HG03520 (cell line): Measurements from ENCODE around the gene PDZD4.

ENCODE experiments used
- ATAC-seq: cut with Tn5 transposase; IDR thresholded peaks from one replicate; pipeline ENCODE4 v1.9.1; 2021; ENCODE audit warnings: mild to moderate bottlenecking, moderate library complexity; ENCODE audit not compliant: unreplicated experiment

PDZD4 gene

DNA sequence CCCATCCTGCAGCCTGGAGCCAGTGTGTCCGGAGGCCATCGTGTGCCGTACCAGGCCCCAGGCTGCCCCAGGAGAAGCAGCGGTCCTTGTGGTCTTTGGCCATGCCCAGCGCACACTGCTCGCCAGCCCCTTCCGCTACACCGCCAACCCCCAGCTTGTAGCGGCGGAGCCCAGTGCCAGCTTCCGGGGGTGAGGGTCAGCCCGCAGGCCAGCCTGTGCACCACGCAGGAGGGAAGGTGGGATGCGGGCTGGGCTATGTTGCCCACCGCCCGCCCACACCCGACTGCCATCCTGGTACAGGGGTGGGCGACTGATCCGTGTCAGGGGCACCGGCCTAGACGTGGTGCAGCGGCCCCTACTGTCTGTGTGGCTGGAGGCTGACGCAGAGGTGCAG, 57.1 kb downstream of the PDZD4 start:
- no peak for ATAC-seq

DNA sequence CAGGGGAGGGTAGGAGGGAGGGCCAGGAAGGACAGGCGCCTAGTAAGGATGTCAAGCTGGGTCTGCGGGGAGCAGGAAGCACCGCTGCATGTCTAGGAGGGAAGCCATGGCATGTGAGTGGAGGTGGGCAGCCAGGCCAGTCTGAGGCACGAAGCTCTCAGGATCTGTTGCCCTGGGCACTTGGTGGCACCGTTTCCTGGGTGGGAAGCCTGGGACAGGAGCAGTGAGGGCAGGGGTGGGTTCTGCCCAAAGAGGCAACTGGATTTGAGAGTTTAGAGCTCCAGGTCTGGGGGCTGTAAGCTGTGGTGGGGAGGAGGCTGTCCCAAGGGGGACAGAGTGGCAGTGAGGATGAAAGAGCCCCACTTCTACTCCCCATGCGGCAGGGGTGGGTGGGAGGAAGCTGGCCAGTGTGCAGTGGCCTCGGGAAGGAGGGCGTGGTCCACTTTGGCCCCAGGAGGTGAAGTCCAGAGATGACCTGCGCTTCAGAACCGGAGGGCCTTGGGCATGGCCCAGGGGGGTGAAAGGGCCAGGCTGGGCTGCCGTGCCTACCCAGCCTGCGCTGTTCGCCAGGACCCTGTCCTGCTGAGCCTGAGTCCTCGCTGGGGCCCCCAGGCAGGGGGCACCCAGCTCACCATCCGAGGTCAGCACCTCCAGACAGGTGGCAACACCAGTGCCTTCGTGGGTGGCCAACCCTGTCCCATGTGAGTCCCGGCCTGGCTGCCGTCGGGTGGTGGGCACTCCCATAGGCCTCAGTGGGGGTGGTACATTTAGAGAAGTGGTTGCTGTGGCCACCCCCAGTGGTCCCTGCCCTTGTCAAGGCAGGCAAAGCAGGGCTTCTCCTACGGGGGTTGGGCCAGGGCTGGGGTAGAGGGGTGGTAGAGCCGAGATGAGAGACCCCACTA, 57.8 kb downstream of the PDZD4 start:
- ATAC-seq: no peak

DNA sequence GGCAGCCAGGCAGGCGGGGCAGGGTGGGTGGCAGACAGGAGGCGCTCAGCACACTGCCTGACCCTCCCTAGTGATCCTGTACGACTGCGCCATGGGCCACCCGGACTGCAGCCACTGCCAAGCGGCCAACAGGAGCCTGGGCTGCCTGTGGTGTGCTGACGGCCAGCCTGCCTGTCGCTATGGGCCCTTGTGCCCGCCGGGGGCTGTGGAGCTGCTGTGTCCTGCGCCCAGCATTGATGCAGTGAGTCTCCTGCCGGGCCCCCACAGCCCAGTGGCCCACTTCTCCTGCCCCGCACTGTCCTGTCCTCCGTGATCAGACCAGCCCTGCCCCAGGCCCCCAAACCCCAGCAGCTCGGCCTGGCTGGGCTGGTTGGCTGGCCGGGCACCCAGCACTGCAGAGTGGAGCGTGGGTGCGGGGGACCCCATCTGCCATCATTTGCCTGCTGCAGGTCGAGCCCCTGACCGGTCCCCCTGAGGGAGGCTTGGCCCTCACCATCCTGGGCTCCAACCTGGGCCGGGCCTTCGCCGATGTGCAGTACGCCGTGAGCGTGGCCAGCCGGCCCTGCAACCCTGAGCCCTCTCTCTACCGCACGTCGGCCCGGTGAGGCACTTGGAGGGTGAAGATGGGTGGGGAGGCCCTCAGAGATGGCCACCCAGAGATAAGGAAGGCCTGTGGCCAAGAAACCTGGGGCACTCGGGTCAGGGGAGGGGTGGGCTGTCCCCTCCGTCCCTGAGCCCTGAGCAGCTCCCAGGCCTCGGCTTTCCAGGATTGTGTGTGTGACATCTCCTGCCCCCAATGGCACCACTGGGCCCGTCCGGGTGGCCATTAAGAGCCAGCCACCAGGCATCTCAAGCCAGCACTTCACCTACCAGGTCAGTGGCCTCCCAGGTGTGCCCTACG, 58.7 kb downstream of the PDZD4 start:
- ATAC-seq: no peak

DNA sequence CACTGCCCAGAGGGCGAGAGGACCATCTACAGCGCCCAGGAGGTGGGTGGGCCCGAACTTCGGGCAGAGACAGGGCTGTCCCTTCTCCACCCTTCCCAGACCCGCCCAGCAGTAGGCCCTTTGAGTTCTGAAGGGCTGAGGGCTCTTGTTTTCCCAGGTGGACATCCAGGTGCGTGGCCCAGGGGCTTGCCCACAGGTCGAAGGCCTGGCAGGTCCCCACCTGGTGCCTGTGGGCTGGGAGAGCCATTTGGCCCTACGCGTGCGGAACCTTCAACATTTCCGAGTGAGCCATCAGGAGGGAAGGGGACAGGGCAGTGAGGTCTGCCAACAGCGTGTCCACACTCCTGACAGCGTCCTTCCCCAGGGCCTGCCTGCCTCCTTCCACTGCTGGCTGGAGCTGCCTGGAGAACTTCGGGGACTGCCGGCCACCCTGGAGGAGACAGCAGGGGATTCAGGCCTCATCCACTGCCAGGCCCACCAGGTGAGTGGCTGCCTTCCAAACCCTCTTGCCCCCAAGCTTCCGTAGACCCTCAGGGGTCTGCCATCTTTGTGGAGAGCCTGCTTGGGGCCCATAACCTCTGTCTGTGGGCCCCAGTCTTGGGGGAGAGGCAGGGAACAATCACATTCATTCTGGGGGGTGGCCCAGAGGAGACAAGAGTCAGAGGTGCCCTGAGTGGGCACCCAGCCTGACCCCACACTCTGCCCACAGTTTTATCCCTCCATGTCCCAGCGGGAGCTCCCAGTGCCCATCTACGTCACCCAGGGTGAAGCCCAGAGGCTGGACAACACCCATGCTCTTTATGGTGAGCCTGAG, 59.5 kb downstream of the PDZD4 start:
- no peak for ATAC-seq

DNA sequence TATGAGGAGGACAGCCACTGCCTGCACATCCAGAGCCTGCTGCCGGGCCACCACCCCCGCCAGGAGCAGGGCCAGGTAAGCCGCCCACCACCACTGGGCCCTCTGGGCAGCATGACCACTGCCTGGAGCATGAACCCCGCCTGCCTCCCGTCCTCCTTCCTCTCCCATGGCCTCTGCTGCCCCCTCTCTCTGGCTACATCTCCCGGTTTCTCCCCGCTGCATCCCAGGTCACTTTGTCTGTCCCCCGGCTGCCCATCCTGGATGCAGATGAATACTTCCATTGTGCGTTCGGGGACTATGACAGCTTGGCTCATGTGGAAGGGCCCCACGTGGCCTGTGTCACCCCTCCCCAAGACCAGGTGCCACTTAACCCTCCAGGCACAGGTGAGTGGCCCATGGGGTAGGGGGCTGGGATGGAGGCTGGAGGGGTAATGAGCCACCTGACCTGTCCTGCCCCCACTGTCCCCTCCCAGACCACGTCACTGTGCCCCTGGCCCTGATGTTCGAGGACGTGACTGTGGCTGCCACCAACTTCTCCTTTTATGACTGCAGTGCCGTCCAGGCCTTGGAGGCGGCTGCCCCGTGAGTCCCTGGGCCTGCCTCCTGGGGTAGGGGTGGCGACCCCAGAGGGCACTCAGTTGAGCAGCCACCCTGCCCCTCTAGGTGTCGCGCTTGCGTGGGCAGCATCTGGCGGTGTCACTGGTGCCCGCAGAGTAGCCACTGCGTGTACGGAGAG, 60.3 kb downstream of the PDZD4 start:
- no peak for ATAC-seq

DNA sequence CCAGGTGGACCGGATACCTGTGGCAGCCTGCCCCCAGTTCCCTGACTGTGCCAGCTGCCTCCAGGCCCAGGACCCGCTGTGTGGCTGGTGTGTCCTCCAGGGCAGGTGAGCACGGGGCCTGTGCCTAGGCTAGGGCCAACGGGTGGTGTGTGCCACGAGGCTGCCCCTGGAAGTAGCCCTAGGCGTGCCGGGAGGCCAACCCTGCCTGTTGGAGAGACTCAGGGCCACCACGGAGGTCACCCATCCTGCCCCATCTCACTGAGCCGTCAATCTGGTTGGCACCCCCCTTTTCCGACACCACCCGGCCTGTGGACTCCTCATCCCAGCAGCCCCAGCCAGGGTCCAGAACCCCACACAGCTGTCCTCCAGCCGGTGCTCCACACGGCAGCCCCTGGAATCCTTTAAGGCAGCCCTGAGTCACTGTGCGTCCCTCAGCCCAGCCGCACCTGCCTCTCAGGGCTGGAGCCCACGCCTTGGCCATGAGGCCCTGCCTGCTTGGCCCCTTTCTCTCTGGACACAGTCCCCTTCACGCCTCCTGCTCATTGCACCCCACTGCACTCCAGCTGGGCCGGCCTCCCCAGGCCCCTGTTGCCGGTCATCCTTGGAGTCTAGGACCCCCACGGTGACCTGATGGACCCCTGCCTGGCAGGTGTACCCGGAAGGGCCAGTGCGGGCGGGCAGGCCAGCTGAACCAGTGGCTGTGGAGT, 61.0 kb downstream of the PDZD4 start:
- ATAC-seq: no peak

DNA sequence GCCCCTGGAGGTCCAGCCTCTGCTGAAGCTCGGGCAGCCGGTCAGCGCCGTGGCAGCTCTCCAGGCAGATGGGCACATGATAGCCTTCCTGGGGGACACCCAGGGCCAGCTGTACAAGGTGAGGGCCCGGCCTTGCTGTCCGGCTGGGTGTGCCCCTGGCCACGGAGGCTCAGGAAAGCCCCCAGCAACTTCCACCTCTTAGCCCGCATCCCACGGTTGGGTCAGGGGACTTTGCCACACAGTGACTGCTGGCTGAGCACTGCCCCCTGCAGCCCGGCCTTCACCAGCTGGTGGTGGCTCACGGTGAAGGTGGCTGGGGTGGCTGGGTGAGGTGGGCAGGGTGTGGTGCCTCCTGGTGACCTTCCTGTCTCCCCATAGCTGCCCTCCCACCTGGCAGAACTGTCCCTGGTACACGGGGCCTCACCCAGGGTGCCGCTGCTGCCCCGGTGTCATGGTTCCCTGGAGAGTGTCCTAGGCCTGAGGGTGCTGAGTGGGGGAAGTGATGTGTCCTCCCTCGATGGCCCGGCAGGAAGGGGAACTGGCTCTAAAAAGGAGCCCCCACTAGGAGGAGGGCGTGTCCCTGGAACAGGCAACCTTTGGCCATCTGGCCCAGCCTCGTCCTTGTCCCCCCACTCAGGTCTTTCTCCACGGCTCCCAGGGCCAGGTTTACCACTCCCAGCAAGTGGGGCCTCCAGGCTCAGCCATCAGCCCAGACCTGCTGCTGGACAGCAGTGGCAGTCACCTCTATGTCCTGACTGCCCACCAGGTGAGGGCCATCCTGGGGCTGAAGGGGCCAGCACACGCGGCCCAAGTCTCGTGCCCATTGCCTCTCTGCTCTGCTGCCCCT, 61.8 kb downstream of the PDZD4 start:
- ATAC-seq: no peak

DNA sequence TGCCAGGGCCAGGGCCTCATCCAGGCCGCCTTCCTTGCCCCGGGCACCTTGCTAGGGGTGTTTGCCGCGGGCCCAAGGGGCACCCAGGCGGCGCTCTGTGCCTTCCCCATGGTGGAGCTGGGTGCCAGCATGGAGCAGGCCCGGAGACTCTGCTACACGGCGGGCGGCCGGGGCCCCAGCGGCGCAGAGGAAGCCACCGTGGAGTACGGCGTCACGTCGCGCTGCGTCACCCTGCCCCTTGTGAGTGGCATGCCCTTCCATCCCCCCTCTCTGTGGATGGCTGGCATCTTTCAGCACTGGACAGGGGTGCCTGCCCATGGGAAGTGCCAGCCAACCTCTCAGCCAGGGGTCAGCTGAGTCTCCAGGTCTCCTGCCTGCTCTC, 62.7 kb downstream of the PDZD4 start:
- no peak for ATAC-seq

DNA sequence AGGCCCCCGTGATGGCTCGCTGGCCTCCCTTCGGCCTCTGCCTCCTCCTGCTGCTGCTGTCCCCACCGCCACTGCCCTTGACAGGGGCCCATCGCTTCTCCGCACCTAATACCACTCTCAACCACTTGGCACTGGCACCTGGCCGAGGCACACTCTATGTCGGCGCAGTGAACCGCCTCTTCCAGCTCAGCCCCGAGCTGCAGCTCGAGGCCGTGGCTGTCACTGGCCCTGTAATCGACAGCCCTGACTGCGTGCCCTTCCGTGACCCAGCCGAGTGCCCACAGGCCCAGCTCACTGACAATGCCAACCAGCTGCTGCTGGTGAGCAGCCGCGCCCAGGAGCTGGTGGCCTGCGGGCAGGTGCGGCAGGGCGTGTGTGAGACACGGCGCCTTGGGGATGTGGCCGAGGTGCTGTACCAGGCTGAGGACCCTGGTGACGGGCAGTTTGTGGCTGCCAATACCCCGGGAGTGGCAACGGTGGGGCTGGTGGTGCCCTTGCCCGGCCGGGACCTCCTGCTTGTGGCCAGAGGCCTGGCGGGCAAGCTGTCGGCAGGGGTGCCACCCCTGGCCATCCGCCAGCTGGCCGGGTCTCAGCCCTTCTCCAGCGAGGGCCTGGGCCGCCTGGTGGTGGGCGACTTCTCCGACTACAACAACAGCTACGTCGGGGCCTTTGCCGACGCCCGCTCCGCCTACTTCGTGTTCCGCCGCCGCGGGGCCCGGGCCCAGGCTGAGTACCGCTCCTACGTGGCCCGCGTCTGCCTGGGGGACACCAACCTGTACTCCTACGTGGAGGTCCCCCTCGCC, 63.3 kb downstream of the PDZD4 start:
- ATAC-seq: no peak

DNA sequence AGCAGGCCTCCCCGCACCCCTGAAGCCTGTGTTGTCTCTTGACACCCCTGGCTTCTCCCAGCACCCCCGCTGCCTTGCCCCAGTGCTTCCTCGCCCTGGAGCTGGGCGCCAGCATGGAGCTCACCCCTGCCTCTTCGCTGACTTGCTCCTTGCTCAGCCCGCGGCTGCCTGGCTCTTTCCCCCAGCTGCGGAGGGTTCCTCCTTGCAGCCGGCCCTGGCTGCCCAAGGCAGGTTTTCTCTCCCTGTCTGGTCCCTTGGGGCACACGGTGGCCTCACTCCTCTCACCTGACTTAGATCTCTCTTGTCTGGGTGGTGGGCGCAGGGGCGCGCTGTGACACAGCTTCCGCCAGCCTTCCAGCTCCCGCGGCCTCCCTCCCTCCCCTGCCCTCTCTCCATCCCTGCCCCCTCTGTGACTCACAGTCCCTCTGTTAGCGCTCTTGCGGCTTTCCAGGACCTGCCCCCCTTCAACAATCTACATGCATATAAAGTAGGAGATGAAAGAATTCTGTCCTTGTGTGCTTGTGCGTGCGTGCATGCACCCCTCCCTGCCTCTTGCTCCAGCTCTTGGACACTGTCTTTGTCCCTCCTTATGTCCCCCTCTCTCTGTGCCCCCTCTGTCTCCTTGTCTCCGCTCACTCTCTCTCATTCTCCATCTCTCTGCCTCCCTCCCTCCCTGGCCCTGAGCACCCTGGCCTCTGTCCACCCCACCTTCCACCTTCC, 64.1 kb downstream of the PDZD4 start:
- no peak for ATAC-seq

DNA sequence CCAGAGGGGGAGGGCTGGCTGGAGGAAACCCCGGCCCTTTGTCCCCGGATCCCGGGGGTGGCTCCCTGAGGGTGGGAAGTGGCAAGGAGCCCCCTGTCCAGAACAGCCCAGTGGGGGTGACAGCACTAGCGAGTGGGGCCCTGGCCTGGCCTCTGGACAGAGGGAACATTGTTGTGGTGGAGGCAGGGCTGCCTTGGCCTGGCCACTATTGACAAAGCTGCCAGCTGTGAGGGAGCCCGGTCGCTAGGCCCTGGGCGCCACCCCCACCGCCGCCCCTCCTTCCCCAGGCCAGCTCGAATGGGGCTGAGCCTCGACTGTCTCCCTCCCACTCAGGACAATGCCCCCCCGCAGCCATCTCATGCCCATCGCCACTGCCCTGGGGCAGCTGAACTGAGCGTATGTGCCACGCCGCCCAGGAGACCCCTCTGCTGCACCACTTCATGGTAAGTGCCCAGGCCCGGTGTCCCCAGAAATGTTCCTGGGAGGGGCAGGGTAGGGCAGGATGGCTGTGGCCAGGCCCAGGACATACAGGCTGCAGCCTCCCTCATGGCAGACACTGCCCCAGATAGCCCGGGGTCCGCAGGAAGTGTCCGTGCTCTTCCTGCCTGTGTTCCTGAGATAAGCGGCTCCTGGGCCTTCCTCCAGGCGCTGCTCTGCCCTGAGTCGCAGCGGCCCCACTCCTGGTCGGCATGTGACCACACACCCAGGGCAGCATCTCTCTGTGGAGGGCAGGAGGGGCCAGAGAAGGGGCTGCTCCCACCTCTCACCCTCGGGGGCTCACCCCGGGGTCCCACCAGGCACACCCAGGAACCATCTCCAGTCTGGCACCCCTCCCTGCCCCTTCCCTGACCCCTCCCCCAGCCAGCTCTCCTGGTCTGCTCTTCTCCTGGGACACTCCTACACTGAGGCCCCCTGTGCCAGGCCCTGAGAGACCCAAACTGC, 64.9 kb downstream of the PDZD4 start:
- ATAC-seq: no peak

DNA sequence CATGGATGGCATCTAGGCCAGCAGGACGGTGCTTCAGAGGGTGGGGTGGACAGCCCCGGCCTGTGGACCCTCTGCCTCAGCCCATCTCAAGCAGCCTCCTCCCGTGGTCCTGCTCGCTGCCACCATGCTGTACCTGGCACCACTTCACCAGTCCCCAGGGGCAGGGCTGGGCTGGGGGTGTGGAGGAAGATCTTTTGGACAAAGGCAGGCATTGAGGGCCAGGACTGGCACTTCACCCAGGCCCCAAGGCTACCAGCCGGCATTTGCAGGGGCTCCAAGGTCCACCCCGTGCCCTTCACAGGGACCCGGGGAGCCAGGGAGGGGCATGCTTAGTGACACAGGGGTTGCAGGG, 65.6 kb downstream of the PDZD4 start:
- no peak for ATAC-seq

DNA sequence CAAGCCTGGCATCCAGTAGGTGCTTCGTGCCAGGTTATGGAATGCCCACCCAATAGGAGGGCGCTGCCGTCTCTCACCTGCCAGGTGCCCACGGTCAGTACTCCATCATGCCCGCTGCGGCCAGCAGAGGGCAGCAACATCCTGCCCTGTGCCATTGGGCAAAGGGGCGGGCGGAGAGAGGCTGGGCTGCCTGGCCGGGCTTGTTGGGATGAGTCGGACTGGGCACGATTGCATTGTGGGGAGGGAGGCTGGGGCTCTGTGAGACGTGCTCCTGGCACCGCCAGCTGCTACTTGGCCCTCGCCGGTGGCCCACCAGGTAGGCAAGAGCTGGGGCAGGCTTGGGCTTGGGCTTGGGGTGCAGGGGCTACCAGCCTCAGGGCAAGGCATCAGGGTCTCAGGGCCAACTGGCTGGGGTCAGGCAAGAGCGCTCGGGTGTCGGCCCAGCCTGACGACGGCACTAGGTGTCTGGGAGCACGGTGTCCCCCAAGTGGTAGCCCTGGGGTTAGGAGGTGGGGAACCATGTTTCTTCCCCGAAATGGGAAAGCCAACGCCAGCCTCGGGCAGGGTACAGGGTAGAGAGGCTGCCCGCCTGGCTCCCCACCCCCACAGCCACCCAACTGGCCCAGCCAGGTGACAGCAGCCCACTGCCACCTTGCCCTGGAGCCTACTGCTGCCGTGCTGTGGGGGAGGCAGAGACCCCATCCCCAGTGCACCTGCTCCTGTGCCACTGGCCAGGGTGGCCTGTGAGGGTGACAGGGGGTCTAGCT, 66.2 kb downstream of the PDZD4 start, which contains the start of gene PLXNB3:
Gene PLXNB3, plus strand, starts transcription at position 261 of the 767 bp plus-strand sequence. CDS start 1,287 bp downstream, outside the sequence.
- ATAC-seq: no peak

DNA sequence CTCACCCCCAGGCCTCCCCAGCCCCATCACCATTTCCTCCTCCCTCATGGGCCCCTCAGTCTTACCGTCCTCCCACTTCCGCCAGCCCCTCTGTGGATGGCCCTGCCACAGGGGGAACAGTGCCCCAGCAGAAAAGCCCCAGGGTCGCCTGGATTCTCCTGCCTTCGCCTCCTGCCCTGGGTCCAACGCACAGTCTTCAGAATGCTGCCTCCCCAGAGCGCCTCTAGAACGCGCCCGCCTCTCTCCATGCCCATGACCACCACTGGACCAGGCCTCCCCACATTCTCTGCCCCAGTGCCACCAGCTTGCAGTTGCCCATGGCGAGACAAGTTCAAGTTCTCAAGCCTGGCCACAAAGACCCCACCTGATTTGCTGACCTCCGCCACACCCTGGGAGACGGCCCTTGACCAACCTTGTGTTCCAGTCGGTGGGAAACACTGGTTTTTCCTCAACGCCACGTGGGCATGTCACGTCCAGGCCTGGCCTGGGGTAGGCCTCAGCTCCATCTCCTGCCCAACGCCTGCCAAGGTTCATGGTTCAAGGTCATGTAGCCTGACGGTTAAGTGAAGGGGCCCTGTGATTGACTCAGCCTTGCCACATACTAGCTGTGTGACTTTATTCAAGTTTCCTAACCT, 66.9 kb downstream of the PDZD4 start:
- ATAC-seq: no peak

DNA sequence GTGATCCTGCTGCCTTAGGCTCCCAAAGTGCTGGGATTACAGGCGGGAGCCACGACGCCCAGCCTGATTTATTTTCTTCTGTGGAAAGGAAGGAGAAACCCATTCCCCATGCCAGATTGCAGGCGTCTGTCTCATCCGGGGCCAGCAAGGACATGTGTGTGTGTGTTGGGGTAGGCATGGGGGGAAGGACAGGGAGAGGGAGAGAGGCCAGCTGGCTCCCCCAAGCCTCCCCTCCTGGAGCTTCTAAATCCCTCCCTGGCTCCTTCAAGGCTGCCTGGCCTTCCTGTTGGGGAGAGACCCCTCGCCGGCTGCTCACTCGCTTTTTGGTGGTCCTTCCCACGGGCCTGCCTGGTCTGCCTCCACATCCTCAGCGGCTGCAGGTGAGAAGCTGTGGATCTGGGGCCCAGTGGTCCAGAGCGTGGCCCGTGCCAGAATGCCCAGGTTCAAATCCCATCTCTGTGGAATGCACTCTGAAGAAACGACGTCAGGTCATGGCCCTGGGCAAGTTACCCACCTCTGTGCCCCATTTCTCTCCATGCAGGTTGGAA, 67.6 kb downstream of the PDZD4 start:
- ATAC-seq: no peak
